Sciatic nerve (tissue), 2 donors: Measurements from ENCODE around the gene TRAP1. TPM values are rescaled to one million over a fixed set of nuclear protein-coding genes. Genes with fewer than 3 reads are reported as not detected.

Experiments
- ATAC-seq: fragments of 200-7000 bp; cut with Tn5 transposase; one replicate; pipeline ENCODE4 v1.9.1; 2020; ENCODE audit warnings: mild to moderate bottlenecking, moderate library complexity
- DNase-seq: peaks from one replicate; pipeline ENCODE4 v3.0.0-alpha.2; 2020; ENCODE audit warnings: low spot score
- intact Hi-C: fragments of 100-400 bp; cut with DNase I; formaldehyde crosslinking; loops from one replicate; pipeline ENCODE4 v1.14.2; 2022
- total RNA-seq: library from RNA; stranded (reverse); fragmentation: NEBNext Ultra II Directional; extraction: Animal tissue kit (Norgen Biotek cat#: 25700); gene quantifications from one replicate; pipeline ENCODE4 v1.2.1, GENCODE V29; 2021
- donor health status: DM: no; HTN: no; CAD: no.
- donor health status: DM: no; HTN: no; CAD: no.

Gene TRAP1
- total RNA-seq = 73.6 TPM

GRCh38 chr16:3717235-3718018 is at the start of gene TRAP1:
Gene TRAP1 (minus strand): TSS chr16:3717524. CDS start chr16:3717508, 16 bp downstream.
- ATAC-seq = peak; percentile 97
- DNase-seq = peak; percentile 93
- intact Hi-C loops = no loop called here

- intact Hi-C loops = no loop called here
- ATAC-seq (no peak), DNase-seq (no peak)
These were observed 48.9 kb upstream of the TRAP1 start for GRCh38 chr16:3766177-3766576.

DNA sequence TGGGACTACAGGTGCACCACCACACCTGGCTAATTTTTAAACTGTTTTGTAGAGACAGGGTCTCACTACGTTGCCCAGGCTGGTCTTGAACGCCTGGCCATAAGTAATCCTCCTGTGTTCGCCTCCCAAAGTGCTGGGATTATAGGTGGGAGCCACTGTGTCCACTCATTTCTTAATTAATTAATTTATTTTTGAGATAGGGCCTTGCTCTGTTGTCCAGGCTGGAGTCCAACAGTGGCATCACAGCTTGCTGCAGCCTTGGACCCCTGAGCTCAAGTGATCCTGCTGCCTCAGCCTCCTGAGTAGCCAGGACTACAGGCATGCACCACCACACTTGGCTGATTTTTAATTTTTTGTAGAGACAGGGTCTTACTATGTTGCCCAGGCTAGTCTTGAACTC is 47.1 kb upstream of the TRAP1 start:
- ATAC-seq = no peak
- intact Hi-C loops = no loop called here
- DNase-seq = peak; percentile 7

DNA sequence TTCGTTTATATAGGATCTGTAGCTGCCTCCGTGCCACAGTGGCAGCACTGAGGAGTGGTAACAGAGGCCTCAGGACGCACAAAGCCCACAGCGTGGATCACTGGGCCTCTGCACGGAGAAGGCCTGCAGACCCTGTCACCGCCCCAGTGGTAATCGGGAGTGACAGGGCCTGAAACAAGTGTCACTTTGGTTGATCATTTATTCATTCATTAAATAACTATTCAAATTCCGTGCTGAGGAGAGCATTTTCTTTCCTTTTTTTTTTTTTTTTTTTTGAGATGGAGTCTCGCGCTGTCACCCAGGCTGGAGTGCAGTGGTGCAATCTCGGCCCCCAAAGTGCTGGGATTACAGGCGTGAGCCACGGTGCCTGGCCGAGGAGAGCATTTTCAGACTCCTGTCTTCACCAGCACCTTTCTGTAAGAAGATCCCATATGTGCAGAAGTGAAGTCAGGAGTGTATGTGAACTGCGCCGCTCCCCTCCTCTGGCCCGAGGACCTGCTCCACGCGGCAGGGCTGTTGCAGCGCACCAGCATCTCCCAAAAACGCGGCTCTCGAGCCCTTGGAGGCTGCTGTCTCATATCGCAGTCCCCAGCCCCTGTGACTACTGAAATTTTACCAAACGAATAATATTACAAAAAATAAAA is 44.9 kb upstream of the TRAP1 start:
- intact Hi-C loops = no loop called here
- ATAC-seq = peak; percentile 32
- peak; percentile 37 for DNase-seq

- peak; percentile 42 for DNase-seq
- intact Hi-C loops = no loop called here
- peak; percentile 51 for ATAC-seq
These were observed 44.2 kb upstream of the TRAP1 start for GRCh38 chr16:3761375-3762106.

DNA sequence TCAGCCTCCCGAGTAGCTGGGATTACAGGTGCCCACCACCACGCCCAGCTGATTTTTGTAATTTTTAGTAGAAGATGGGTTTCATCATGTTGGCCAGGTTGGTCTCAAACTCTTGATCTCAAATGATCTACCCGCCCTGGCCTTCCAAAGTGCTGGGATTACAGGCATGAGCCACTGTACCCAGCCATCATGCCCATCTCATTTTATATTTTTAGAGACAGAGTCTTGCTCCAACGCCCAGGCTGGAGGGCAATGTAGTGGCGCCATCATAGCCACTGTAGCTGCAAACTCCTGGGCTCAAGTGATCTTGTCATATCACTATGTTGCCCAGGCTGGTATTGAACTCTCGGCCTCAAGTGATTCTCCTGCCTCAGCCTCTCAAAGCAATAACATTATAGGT is 43.2 kb upstream of the TRAP1 start:
- intact Hi-C loops = no loop called here
- DNase-seq (peak; percentile 9), ATAC-seq (no peak)

GRCh38 chr16:3759736-3760135 is 42.4 kb upstream of the TRAP1 start:
- intact Hi-C loops = no loop called here
- ATAC-seq = no peak

DNA sequence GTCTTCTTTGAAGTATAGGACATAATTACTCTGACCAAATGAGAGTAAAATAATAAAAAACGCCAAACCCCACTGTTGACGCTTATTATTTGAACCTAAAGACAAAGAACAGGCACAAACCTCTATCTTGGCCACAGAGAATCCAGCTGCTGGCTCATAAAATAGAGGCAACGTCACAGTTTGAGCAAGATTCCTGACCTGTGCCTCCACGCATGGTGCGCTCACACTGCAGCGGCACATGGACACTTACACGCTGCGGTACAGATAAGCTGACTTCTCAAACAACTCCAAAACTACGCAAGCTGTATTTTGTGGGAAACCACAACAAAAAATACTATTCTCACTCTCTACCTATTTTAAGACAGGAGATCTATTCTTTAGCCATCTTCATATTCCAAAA is 38.8 kb upstream of the TRAP1 start:
- intact Hi-C loops = no loop called here
- no peak for ATAC-seq
- DNase-seq = peak; percentile 33

More at GRCh38 chr16:3759736-3760135, 42.4 kb upstream of the TRAP1 start:
- peak; percentile 26 for DNase-seq

GRCh38 chr16:3755249-3755648 is 37.9 kb upstream of the TRAP1 start:
- intact Hi-C loops = no loop called here
- DNase-seq (peak; percentile 8), ATAC-seq (no peak)

GRCh38 chr16:3754772-3755171 is 37.4 kb upstream of the TRAP1 start:
- ATAC-seq = no peak
- DNase-seq = no peak
- intact Hi-C loops = no loop called here

DNA sequence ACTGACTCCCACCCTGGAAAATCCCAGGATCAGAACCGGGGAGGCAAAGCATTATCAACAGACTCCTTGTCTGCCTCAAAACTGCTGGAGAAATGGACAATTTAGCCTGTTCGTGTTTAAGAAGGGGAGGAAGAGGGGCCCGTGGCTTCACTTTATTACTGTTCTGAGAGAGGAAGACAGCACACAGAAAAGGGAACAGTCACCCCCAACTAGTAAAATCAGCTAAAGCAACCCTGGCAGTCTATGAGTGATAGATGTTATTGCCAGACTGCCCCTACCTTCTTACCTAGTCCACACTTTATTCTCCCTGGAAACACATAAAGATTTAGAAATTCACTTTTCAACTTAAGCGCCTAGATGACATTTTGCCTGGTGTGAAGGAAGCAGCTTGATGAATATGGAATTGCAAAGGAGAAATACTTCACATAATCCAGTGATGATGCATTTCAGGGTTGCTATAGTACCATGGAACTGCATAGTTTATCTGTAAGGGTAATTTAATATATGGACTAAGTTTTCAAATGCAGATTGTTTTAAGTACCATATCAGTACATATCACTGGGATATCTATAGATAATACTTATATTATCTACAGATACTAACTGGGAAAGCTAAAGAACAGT is 36.9 kb upstream of the TRAP1 start:
- no peak for ATAC-seq
- intact Hi-C loops = no loop called here
- peak; percentile 25 for DNase-seq

DNA sequence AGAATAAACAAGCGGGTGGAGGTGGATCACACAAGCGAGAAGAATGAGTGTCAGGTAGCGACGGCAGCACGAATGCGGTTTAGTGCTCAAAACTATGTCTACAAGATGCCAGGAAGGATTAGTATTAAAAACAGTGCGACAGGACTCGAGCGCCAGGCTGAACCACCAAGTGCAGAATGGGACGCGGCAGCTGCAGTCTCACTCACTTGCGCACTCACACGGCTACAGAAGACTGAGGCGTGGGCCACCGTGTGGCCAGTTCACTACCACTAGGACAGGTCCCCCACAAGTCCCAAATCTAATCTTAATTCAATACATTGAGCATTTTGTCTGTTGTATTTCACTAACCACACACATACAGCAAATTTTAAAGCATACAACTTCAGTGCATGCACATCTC is 35.7 kb upstream of the TRAP1 start:
- DNase-seq (peak; percentile 40), ATAC-seq (no peak)
- intact Hi-C loops = no loop called here

DNA sequence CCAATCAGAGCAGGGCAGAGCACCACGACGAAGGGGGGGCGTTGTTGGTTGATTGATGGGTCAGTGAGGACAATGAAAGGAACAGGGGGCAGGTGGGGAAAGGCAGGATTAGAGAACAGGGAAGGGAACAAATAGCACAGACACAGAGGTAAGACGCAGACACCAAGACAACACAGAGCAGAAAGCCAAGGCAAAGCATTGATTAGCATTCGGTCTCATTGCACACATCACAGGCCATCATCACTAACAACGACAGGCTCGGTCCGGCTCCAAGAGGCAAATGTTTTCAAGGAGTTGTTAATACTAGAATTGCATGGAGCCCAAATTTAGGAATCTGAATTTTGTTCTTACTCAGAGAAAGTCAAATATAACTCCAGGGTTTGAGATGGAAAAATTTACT is 34.6 kb upstream of the TRAP1 start:
- no peak for ATAC-seq
- intact Hi-C loops = no loop called here
- peak; percentile 9 for DNase-seq

GRCh38 chr16:3748307-3748706 is 31.0 kb upstream of the TRAP1 start:
- intact Hi-C loops = no loop called here
- no peak for ATAC-seq
- DNase-seq = peak; percentile 63

DNA sequence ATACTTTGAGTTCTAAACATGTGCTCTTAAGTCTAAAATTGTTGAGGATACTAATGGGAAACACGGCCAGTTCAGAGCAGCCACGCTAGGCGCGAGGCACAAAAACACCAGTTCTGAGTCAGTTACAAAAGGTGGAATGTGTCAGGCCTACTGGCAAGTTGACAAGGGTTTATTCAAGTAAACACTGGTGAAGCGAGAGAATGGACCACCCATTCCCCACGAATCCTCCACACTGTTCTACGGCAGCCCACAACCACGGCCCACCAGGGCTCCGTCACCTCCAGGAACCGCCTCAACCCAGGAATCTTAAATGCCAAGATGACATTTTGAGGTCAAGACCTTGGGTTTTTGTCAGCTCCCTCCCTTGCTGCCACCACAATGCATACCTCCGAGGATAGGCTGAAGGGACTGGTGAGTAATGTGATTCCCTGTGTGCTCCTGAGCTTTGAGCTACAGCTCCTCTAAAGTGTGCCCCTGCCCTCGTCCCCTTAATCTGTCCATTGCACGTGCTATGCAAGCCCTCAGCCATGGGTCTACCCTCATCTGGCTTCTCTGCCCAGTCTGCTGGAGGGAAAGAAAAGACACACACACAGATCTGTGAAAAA is 28.5 kb upstream of the TRAP1 start:
- intact Hi-C loops = no loop called here
- ATAC-seq (peak; percentile 20), DNase-seq (peak; percentile 33)

DNA sequence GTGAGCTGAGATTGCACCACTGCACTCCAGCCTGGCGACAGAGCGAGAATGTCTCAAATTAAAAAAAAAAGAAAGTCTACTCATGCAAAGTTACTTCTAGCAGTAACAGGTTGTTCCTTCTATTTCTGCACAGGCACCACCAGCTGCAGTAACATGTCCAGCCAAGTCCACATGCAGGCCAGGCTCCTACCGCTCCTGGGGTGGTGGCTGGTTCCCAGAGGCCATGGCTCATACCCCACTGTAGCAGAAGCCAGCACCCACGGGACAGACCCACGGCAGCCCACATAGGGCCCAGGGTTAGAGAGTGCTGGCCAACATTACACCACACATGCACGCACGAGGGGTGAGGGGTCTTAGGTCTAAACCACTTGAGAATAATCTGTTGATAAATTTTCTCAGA is 26.7 kb upstream of the TRAP1 start:
- intact Hi-C loops = no loop called here
- DNase-seq = no peak
- no peak for ATAC-seq

- DNase-seq (peak; percentile 22), ATAC-seq (no peak)
- intact Hi-C loops = no loop called here
These were observed 23.6 kb upstream of the TRAP1 start for GRCh38 chr16:3740934-3741333.

- intact Hi-C loops = no loop called here
- DNase-seq (no peak), ATAC-seq (no peak)
These were observed 22.9 kb upstream of the TRAP1 start for GRCh38 chr16:3740186-3740585.

DNA sequence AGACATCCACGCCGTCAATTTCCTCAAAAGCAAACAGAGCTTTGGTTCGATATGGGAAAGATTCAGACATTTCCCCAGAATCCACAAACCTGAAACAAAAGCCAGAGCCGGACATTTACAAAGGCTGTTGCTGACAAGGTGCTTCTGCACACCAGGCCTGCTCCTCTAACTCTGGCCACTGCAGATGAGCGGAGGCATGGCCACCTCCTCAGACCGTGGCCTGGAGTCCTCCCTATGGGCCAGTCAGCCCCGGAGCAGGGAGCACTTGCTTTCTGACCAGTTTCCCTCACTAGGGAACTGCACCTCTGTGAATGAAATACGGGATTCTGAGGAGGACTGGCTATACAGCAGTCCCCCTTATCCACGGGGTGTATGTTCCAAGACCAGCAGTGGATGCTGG is 22.3 kb upstream of the TRAP1 start:
- peak; percentile 22 for ATAC-seq
- DNase-seq = no peak
- intact Hi-C loops = no loop called here
